Fibroblast of villous mesenchyme (primary cell): ENCODE data around the gene ZNF48. TPM values are rescaled to one million over a fixed set of nuclear protein-coding genes. Genes with fewer than 3 reads are reported as not detected.
A peak's percentile ranks its signal among the peaks of the same experiment; 100 is the strongest.

Experiments used
- DNase-seq: peaks from one replicate; pipeline ENCODE4 v3.0.0-alpha.2; 2010; ENCODE audit warnings: low read depth
- H3K4me3 ChIP-seq: 2 replicates; pipeline ENCODE4 v1.5.1; 2011; ENCODE audit warnings: low read depth, mild to moderate bottlenecking, low read length
- CTCF ChIP-seq: IDR thresholded peaks from 2 replicates; pipeline ENCODE4 v1.5.1; 2012; ENCODE audit warnings: low read depth, mild to moderate bottlenecking, low read length; ENCODE audit not compliant: insufficient read depth
- total RNA-seq: library from RNA; depleted of rRNA; stranded (reverse); fragments of >200 nt; gene quantifications from 2 replicates; pipeline ENCODE4 v1.2.3, GENCODE V29; 2012

The ZNF48 gene
- total RNA-seq, 1 donor: 10.4 TPM

GRCh38 chr16:30355144-30355953 is 39.9 kb upstream of the ZNF48 start, which contains the start of gene CD2BP2:
CD2BP2 (minus strand) TSS chr16:30355308; CDS start chr16:30354681, 627 bp downstream.
- TF ChIP-seq CTCF: no peak
- peak; percentile 100 for DNase-seq
- peak within 1 kb of the TSS; percentile 97 for H3K4me3 ChIP-seq

GRCh38 chr16:30355954-30356308 is 39.3 kb upstream of the ZNF48 start:
- no peak for DNase-seq
- no peak for TF ChIP-seq CTCF
- H3K4me3 ChIP-seq: peak overlapping the region; percentile 97

GRCh38 chr16:30356401-30357084 is 38.7 kb upstream of the ZNF48 start:
- no peak for TF ChIP-seq CTCF
- peak overlapping the region; percentile 97 for H3K4me3 ChIP-seq
- DNase-seq: no peak

- H3K4me3 ChIP-seq: no peak overlapping the region
- DNase-seq: no peak
- no peak for TF ChIP-seq CTCF
Observed at GRCh38 chr16:30357085-30357714, 38.0 kb upstream of the ZNF48 start.

- no peak overlapping the region for H3K4me3 ChIP-seq
- no peak for TF ChIP-seq CTCF
- DNase-seq: no peak
Observed at GRCh38 chr16:30357715-30358576, 37.3 kb upstream of the ZNF48 start.

- no peak for DNase-seq
- no peak for TF ChIP-seq CTCF
- no peak overlapping the region for H3K4me3 ChIP-seq
Observed at GRCh38 chr16:30358577-30358936, 36.7 kb upstream of the ZNF48 start.
